ENCODE results near the gene REXO4.

The REXO4 gene

GRCh38 chr9:133369933-133370332, 47.9 kb downstream of the REXO4 start:
- DNase-seq (ENCODE audit: low read depth in 2 of 2, low spot score in 1 of 2): no peak

- no peak for DNase-seq (ENCODE audit: low read depth in 2 of 2, low spot score in 1 of 2)
These were observed 48.4 kb downstream of the REXO4 start for GRCh38 chr9:133369422-133369821.

- no peak for DNase-seq (ENCODE audit: low read depth in 2 of 2, low spot score in 1 of 2)
These were observed 49.4 kb downstream of the REXO4 start for GRCh38 chr9:133368249-133368881.

GRCh38 chr9:133367778-133368177, 50.0 kb downstream of the REXO4 start:
- no peak for DNase-seq (ENCODE audit: low read depth in 2 of 2, low spot score in 1 of 2)

- no peak for DNase-seq (ENCODE audit: low read depth in 2 of 2, low spot score in 1 of 2)
These were observed 50.6 kb downstream of the REXO4 start for GRCh38 chr9:133367221-133367620.

GRCh38 chr9:133366435-133366834, 51.4 kb downstream of the REXO4 start:
- DNase-seq (ENCODE audit: low read depth in 2 of 2, low spot score in 1 of 2): no peak

- no peak for DNase-seq (ENCODE audit: low read depth in 2 of 2, low spot score in 1 of 2)
These were observed 55.3 kb downstream of the REXO4 start for GRCh38 chr9:133362359-133363044.

GRCh38 chr9:133361507-133362092, 56.2 kb downstream of the REXO4 start:
- no peak for DNase-seq (ENCODE audit: low read depth in 2 of 2, low spot score in 1 of 2)

GRCh38 chr9:133360400-133361393, 57.1 kb downstream of the REXO4 start:
- no peak for DNase-seq (ENCODE audit: low read depth in 2 of 2, low spot score in 1 of 2)

- no peak for DNase-seq (ENCODE audit: low read depth in 2 of 2, low spot score in 1 of 2)
These were observed 58.2 kb downstream of the REXO4 start for GRCh38 chr9:133359399-133360175.

- no peak for DNase-seq (ENCODE audit: low read depth in 2 of 2, low spot score in 1 of 2)
These were observed 60.2 kb downstream of the REXO4 start for GRCh38 chr9:133357656-133358055.

GRCh38 chr9:133356391-133357091, 61.3 kb downstream of the REXO4 start, which contains the start of the genes SURF1 and SURF2:
Gene SURF1 (minus strand): TSS chr9:133356487. CDS start chr9:133356453, 34 bp downstream.
Gene SURF2 (plus strand): TSS chr9:133356550. CDS start chr9:133356593, 43 bp downstream.
- DNase-seq (ENCODE audit: low read depth in 2 of 2, low spot score in 1 of 2): peak; percentile 65 to 78

Data from stimulated activated CD8-positive, alpha-beta memory T cell treated with anti-CD3 and anti-CD28 coated beads, Interleukin-4, amount 100 ng/mL, for 1 hour (primary cell).